Epithelial cell of proximal tubule (primary cell): ENCODE data around the gene SUGP1. TPM values are rescaled to one million over a fixed set of nuclear protein-coding genes. Genes with fewer than 3 reads are reported as not detected.

Experiments used
- DNase-seq: peaks from one replicate; pipeline ENCODE4 v3.0.0-alpha.2; 2011; ENCODE audit warnings: low read depth
- H3K4me3 ChIP-seq: 2 replicates; pipeline ENCODE4 v1.5.1; 2011; ENCODE audit warnings: low read depth, mild to moderate bottlenecking, low read length
- CTCF ChIP-seq: conservative IDR thresholded peaks from 2 replicates; pipeline ENCODE4 v1.5.1; 2012; ENCODE audit warnings: low read depth, mild to moderate bottlenecking, low read length
- total RNA-seq: library from RNA; depleted of rRNA; stranded (reverse); fragments of >200 nt; gene quantifications from 2 replicates; pipeline ENCODE4 v1.2.3, GENCODE V29; 2015

The SUGP1 gene
- total RNA-seq, 1 donor from 2014 or later: 32.2 TPM

- DNase-seq: no peak
- no peak for TF ChIP-seq CTCF
Observed at GRCh38 chr19:19304186-19304965, 15.9 kb downstream of the SUGP1 start.

GRCh38 chr19:19303411-19303810 is 16.9 kb downstream of the SUGP1 start:
- no peak for DNase-seq
- no peak for TF ChIP-seq CTCF
- no peak overlapping the region for H3K4me3 ChIP-seq

More at GRCh38 chr19:19304186-19304965, 15.9 kb downstream of the SUGP1 start:
- H3K4me3 ChIP-seq: no peak overlapping the region

GRCh38 chr19:19300613-19301012 is 19.7 kb downstream of the SUGP1 start:
- DNase-seq: no peak
- H3K4me3 ChIP-seq: no peak overlapping the region
- no peak for TF ChIP-seq CTCF

- TF ChIP-seq CTCF: no peak
- no peak overlapping the region for H3K4me3 ChIP-seq
- DNase-seq: no peak
Observed at GRCh38 chr19:19297759-19298158, 22.6 kb downstream of the SUGP1 start.

- no peak for TF ChIP-seq CTCF
- no peak overlapping the region for H3K4me3 ChIP-seq
- DNase-seq: no peak
Observed at GRCh38 chr19:19296953-19297689, 23.2 kb downstream of the SUGP1 start.

GRCh38 chr19:19294914-19295313 is 25.4 kb downstream of the SUGP1 start:
- DNase-seq: no peak
- no peak overlapping the region for H3K4me3 ChIP-seq
- no peak for TF ChIP-seq CTCF
